Natural killer cell (primary cell): ENCODE data around the gene NFKBIA. TPM values are rescaled to one million over a fixed set of nuclear protein-coding genes. Genes with fewer than 3 reads are reported as not detected.

Experiments
- ATAC-seq, 3 donors: fragments of 150-1000 bp in 2 of 3; fragments of 200-7000 bp in 1 of 3; cut with Tn5 transposase; 1 replicate in 1 of 3; 2 replicates in 2 of 3; pipeline ENCODE4 v1.10.0; 2021; ENCODE audit warnings: mild to moderate bottlenecking in 2 of 3, moderate library complexity in 2 of 3
- DNase-seq, 2 donors: peaks; one replicate each; pipeline versions ENCODE4 v3.0.0 to v3.0.0-alpha.2; 2013 to 2021; ENCODE audit warnings: mixed read lengths in 1 of 2
- H3K27ac ChIP-seq: one replicate; pipeline ENCODE4 v1.5.1; 2013; ENCODE audit warnings: mild to moderate bottlenecking, low read length
- H3K27me3 ChIP-seq: one replicate; pipeline ENCODE4 v1.6.1; 2013; ENCODE audit warnings: low read length; ENCODE audit not compliant: control insufficient read depth, insufficient read depth
- H3K36me3 ChIP-seq: one replicate; pipeline ENCODE4 v1.6.1; 2013; ENCODE audit warnings: low read length; ENCODE audit not compliant: control insufficient read depth, insufficient read depth
- H3K4me1 ChIP-seq: one replicate; pipeline ENCODE4 v1.6.1; 2013; ENCODE audit warnings: low read length; ENCODE audit not compliant: control insufficient read depth, insufficient read depth
- H3K4me3 ChIP-seq: one replicate; pipeline ENCODE4 v1.5.1; 2013; ENCODE audit warnings: low read length
- H3K9me3 ChIP-seq: one replicate; pipeline ENCODE4 v1.6.1; 2013; ENCODE audit warnings: low read length; ENCODE audit not compliant: control insufficient read depth, insufficient read depth
- H3K27ac Mint-ChIP-seq, 2 donors: one replicate each; pipeline ENCODE4 v1.8.0; 2022; ENCODE audit warnings: mild to moderate bottlenecking in 2 of 2, mixed read lengths in 2 of 2, moderate library complexity in 1 of 2
- H3K27me3 Mint-ChIP-seq, 2 donors: one replicate each; pipeline ENCODE4 v1.8.0; 2022; ENCODE audit warnings: low read depth in 2 of 2, mixed read lengths in 2 of 2
- H3K36me3 Mint-ChIP-seq: one replicate; pipeline ENCODE4 v1.8.0; 2022; ENCODE audit warnings: mixed read lengths
- H3K4me1 Mint-ChIP-seq, 2 donors: one replicate each; pipeline ENCODE4 v1.8.0; 2022; ENCODE audit warnings: mixed read lengths in 2 of 2
- H3K4me3 Mint-ChIP-seq: one replicate; pipeline ENCODE4 v1.8.0; 2022; ENCODE audit warnings: mild to moderate bottlenecking, moderate library complexity, mixed read lengths
- H3K9me3 Mint-ChIP-seq, 2 donors: one replicate each; pipeline ENCODE4 v1.8.0; 2022; ENCODE audit warnings: mixed read lengths in 2 of 2
- CTCF ChIP-seq: fragments of 200-600 bp; IDR thresholded peaks from one replicate; pipeline ENCODE4 v1.8.0; 2022; ENCODE audit warnings: antibody characterized with exemption
- WGBS: methylation state at CpG from one replicate; pipeline ENCODE4 v1.1.7; 2013; ENCODE audit warnings: missing lambda C conversion rate; ENCODE audit not compliant: insufficient coverage; 5-methylcytosine and 5-hydroxymethylcytosine counted together
- intact Hi-C: fragments of 100-400 bp; cut with micrococcal nuclease; formaldehyde crosslinking; loops from one replicate; pipeline ENCODE4 v1.14.2; 2022
- total RNA-seq, 4 donors: library from RNA; stranded (reverse); fragments of 120-200 nt in 1 of 4; gene quantifications; one replicate each; pipeline versions ENCODE4 v1.2.3 to v1.2.4, GENCODE V29; 2013 to 2022

The NFKBIA gene
- total RNA-seq, 3 donors from 2014 or later (not counting 1 experiment from before 2014, with no cell fraction given), result 2,039 to 3,339 (median 2,499) TPM

GRCh38 chr14:35418093-35418492, 13.5 kb upstream of the NFKBIA start:
- Histone ChIP-seq H3K4me1 (peaks cover 50% of the 10 kb centered on the region), H3K27ac (peak overlapping the region; percentile 92), H3K9me3 (no peaks in the 10 kb centered on the region), H3K36me3 (no peaks in the 10 kb centered on the region), H3K4me3 (no peak overlapping the region), H3K27me3 (no peaks in the 10 kb centered on the region)
- WGBS, result 17% methylated on average over 1 of the region's 2 CpGs
- Mint-ChIP-seq H3K4me1 (peaks cover 46 to 54% of the 10 kb centered on the region in 2 donors), H3K36me3 (no peaks in the 10 kb centered on the region), H3K27me3 (no peaks in the 10 kb centered on the region), H3K4me3 (no peak overlapping the region), H3K9me3 (no peaks in the 10 kb centered on the region), H3K27ac (peak overlapping the region; percentile 88 to 91)
- ATAC-seq (no peak), DNase-seq (no peak)
- intact Hi-C loops, result loop anchor here (5.0 to 10.0 kb wide), 7 partner anchors 86 to 746 kb away; partner anchors contain the start of genes FAM177A1, PPP2R3C, PRORP and PSMA6
- TF ChIP-seq CTCF, result no peak

GRCh38 chr14:35416108-35416750, 11.7 kb upstream of the NFKBIA start:
- peak overlapping the region; percentile 88 to 91 for H3K27ac Mint-ChIP-seq
- no peaks in the 10 kb centered on the region for H3K27me3 Mint-ChIP-seq
- peak; percentile 52 to 65 (median 57) for ATAC-seq
- peaks cover 50% of the 10 kb centered on the region for H3K4me1 ChIP-seq
- peak overlapping the region; percentile 92 for H3K27ac ChIP-seq
- no peaks in the 10 kb centered on the region for H3K36me3 Mint-ChIP-seq
- H3K4me1 Mint-ChIP-seq, result peaks cover 51 to 53% of the 10 kb centered on the region in 2 donors
- WGBS, result 4% methylated on average over 5 of the region's 5 CpGs
- peak overlapping the region; percentile 65 for H3K4me3 Mint-ChIP-seq
- TF ChIP-seq CTCF, result no peak
- H3K4me3 ChIP-seq, result no peak overlapping the region
- H3K36me3 ChIP-seq, result no peaks in the 10 kb centered on the region
- no peaks in the 10 kb centered on the region for H3K27me3 ChIP-seq
- intact Hi-C loops, result loop anchor here (1.0 to 10.0 kb wide), 11 partner anchors 11 to 744 kb away; partner anchors contain the start of genes FAM177A1, PPP2R3C, PRORP and PSMA6
- peak; percentile 52 to 90 for DNase-seq
- no peaks in the 10 kb centered on the region for H3K9me3 ChIP-seq
- H3K9me3 Mint-ChIP-seq, result no peaks in the 10 kb centered on the region

GRCh38 chr14:35414365-35414764, 9.8 kb upstream of the NFKBIA start:
- Mint-ChIP-seq H3K36me3 (no peaks in the 10 kb centered on the region), H3K9me3 (no peaks in the 10 kb centered on the region), H3K4me1 (peaks cover 51 to 53% of the 10 kb centered on the region in 2 donors), H3K27ac (peak overlapping the region; percentile 88 to 91), H3K4me3 (no peak overlapping the region), H3K27me3 (no peaks in the 10 kb centered on the region)
- Histone ChIP-seq H3K36me3 (no peaks in the 10 kb centered on the region), H3K4me3 (no peak overlapping the region), H3K4me1 (peaks cover 50% of the 10 kb centered on the region), H3K27me3 (no peaks in the 10 kb centered on the region), H3K27ac (no peak overlapping the region), H3K9me3 (no peaks in the 10 kb centered on the region)
- ATAC-seq, result no peak
- TF ChIP-seq CTCF, result no peak
- 75% methylated on average over 4 of the region's 4 CpGs for WGBS
- intact Hi-C loops, result loop anchor here (10.0 kb wide), 1 partner anchor 390 kb away; the partner anchor contains the start of gene RALGAPA1
- DNase-seq, result no peak
